ENCODE results near the gene SCD.

DNA sequence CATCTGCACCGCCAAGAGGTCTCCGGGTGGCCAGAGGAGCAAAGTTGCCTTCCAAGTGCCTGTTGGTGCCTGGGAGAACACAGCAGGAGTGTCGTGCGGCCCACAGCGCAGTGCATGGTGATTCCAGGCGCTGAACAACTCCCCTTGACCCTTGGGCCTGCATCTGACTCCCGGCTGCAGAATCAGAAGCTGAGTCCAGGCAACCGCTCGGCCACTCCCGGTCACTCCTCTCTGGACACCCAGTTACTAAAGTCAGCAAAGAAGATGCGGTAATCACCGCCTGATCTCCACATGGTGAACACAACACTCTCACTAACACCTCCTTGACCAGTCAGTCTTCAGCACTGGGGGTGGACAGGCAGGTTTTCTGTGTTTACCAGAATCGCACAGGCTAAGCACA is 35.5 kb downstream of the SCD start:
- no peak for TF ChIP-seq POLR2A (IDR thresholded peaks at IDR 0.05; ENCODE audit: extremely low read depth, insufficient read length)
- TF ChIP-seq, protein P1, sequence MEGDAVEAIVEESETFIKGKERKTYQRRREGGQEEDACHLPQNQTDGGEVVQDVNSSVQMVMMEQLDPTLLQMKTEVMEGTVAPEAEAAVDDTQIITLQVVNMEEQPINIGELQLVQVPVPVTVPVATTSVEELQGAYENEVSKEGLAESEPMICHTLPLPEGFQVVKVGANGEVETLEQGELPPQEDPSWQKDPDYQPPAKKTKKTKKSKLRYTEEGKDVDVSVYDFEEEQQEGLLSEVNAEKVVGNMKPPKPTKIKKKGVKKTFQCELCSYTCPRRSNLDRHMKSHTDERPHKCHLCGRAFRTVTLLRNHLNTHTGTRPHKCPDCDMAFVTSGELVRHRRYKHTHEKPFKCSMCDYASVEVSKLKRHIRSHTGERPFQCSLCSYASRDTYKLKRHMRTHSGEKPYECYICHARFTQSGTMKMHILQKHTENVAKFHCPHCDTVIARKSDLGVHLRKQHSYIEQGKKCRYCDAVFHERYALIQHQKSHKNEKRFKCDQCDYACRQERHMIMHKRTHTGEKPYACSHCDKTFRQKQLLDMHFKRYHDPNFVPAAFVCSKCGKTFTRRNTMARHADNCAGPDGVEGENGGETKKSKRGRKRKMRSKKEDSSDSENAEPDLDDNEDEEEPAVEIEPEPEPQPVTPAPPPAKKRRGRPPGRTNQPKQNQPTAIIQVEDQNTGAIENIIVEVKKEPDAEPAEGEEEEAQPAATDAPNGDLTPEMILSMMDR (IDR thresholded peaks at IDR 0.05; ENCODE audit: low read depth, low read length) = no peak
- TF ChIP-seq, protein P2, sequence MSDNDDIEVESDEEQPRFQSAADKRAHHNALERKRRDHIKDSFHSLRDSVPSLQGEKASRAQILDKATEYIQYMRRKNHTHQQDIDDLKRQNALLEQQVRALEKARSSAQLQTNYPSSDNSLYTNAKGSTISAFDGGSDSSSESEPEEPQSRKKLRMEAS (IDR thresholded peaks at IDR 0.05; ENCODE audit: low read depth, low read length) = no peak
- no peak for TF ChIP-seq MYC (IDR thresholded peaks at IDR 0.05; ENCODE audit: low read depth, low read length)

All from NB4 (cell line).